HG03469 (cell line): Measurements from ENCODE around the gene PARP6.

Source experiments
- ATAC-seq: cut with Tn5 transposase; IDR thresholded peaks from one replicate; pipeline ENCODE4 v1.9.1; 2021; ENCODE audit warnings: mild to moderate bottlenecking, moderate library complexity, moderate number of reproducible peaks; ENCODE audit not compliant: unreplicated experiment

PARP6 gene

GRCh38 chr15:72272213-72272996, at the start of gene PARP6:
PARP6 (minus strand) TSS chr15:72272554; CDS start chr15:72267477, 5,077 bp downstream.
- peak; percentile 76 for ATAC-seq

GRCh38 chr15:72319985-72320671, 47.8 kb upstream of the PARP6 start, which contains the start of gene CELF6:
CELF6 (minus strand) TSS chr15:72320157; CDS start chr15:72319874, 283 bp downstream.
- ATAC-seq, result no peak

GRCh38 chr15:72319360-72319984, 47.1 kb upstream of the PARP6 start:
- ATAC-seq, result no peak

- ATAC-seq, result no peak
Observed at GRCh38 chr15:72318408-72318942, 46.1 kb upstream of the PARP6 start.

- ATAC-seq, result no peak
Observed at GRCh38 chr15:72315706-72316370, 43.5 kb upstream of the PARP6 start.

- no peak for ATAC-seq
Observed at GRCh38 chr15:72313881-72314280, 41.5 kb upstream of the PARP6 start.

- no peak for ATAC-seq
Observed at GRCh38 chr15:72313448-72313840, 41.1 kb upstream of the PARP6 start.

GRCh38 chr15:72312605-72313447, 40.5 kb upstream of the PARP6 start:
- peak; percentile 65 for ATAC-seq

- ATAC-seq, result no peak
Observed at GRCh38 chr15:72307026-72307425, 34.7 kb upstream of the PARP6 start.

GRCh38 chr15:72306211-72306785, 33.9 kb upstream of the PARP6 start:
- ATAC-seq, result no peak

- no peak for ATAC-seq
Observed at GRCh38 chr15:72304596-72304995, 32.2 kb upstream of the PARP6 start.

- ATAC-seq, result no peak
Observed at GRCh38 chr15:72302955-72303354, 30.6 kb upstream of the PARP6 start.

GRCh38 chr15:72289597-72290325, 17.4 kb upstream of the PARP6 start:
- ATAC-seq, result no peak

GRCh38 chr15:72288796-72289596, 16.6 kb upstream of the PARP6 start:
- ATAC-seq, result no peak

- no peak for ATAC-seq
Observed at GRCh38 chr15:72285927-72286516, 13.7 kb upstream of the PARP6 start.

- no peak for ATAC-seq
Observed at GRCh38 chr15:72285402-72285801, 13.0 kb upstream of the PARP6 start.

- ATAC-seq, result no peak
Observed at GRCh38 chr15:72284781-72285180, 12.4 kb upstream of the PARP6 start.

- ATAC-seq, result no peak
Observed at GRCh38 chr15:72281713-72282112, 9.4 kb upstream of the PARP6 start.
